Hypothalamus (tissue), 51 donors: ENCODE data around the gene USHBP1.

Experiments
- DNase-seq, 51 donors: peaks; one replicate each; lab custom pipeline; 2025; lab: John Stamatoyannopoulos, UW

USHBP1 gene

GRCh38 chr19:17266589-17266974 lies 2.0 kb upstream of the USHBP1 start:
- DNase-seq: peak in 3 of 51 donors; percentile 29 to 44 (median 38)

- DNase-seq: no peak
These were observed 1.5 kb upstream of the USHBP1 start for GRCh38 chr19:17266026-17266425.

GRCh38 chr19:17263712-17264640 lies 569 bp downstream of the USHBP1 start:
- DNase-seq: no peak

GRCh38 chr19:17262557-17262956 lies 2.0 kb downstream of the USHBP1 start:
- DNase-seq: no peak

- DNase-seq: peak in 31 of 51 donors; percentile 8 to 69 (median 35)
These were observed 3.7 kb downstream of the USHBP1 start for GRCh38 chr19:17260842-17261325.

- DNase-seq: no peak
These were observed 4.6 kb downstream of the USHBP1 start for GRCh38 chr19:17259934-17260333.

- no peak for DNase-seq
These were observed 5.3 kb downstream of the USHBP1 start for GRCh38 chr19:17259118-17259780.

GRCh38 chr19:17256130-17256529 lies 8.4 kb downstream of the USHBP1 start:
- DNase-seq: no peak

GRCh38 chr19:17255150-17255621 lies 9.4 kb downstream of the USHBP1 start:
- no peak for DNase-seq

- DNase-seq: no peak
These were observed 9.9 kb downstream of the USHBP1 start for GRCh38 chr19:17254636-17255035.

GRCh38 chr19:17249887-17250548 lies 14.5 kb downstream of the USHBP1 start:
- DNase-seq: no peak

GRCh38 chr19:17248011-17248776 lies 16.4 kb downstream of the USHBP1 start:
- no peak for DNase-seq

- peak in 14 of 51 donors; percentile 19 to 48 (median 40) for DNase-seq
These were observed 17.7 kb downstream of the USHBP1 start for GRCh38 chr19:17246681-17247425.

GRCh38 chr19:17245535-17245984 lies 19.0 kb downstream of the USHBP1 start, which contains the start of gene NR2F6:
Gene NR2F6 (minus strand): TSS chr19:17245919. CDS start chr19:17245220, 699 bp downstream.
- DNase-seq: no peak

- peak in 8 of 51 donors; percentile 2 to 33 (median 22) for DNase-seq
These were observed 19.7 kb downstream of the USHBP1 start for GRCh38 chr19:17244618-17245534.

GRCh38 chr19:17243830-17244617 lies 20.5 kb downstream of the USHBP1 start:
- DNase-seq: peak in 8 of 51 donors; percentile 4 to 49 (median 21)

GRCh38 chr19:17243211-17243829 lies 21.2 kb downstream of the USHBP1 start:
- peak in 1 of 51 donors; percentile 12 for DNase-seq
